HCT116 (cell line): Measurements from ENCODE around the gene GRIN2C. TPM values are rescaled to one million over a fixed set of nuclear protein-coding genes. Genes with fewer than 3 reads are reported as not detected.

Source experiments
- ATAC-seq: fragments of 200-7000 bp; cut with Tn5 transposase; 2 replicates; pipeline ENCODE4 v1.9.1; 2020; ENCODE audit warnings: mild to moderate bottlenecking, moderate library complexity
- BruUV-seq: library from RNA; stranded (reverse); fragments of 400-500 nt; replicated peaks from 2 replicates; lab custom pipeline; 2021; lab: Mats Ljungman, UMichigan
- CTCF ChIA-PET: fragments of 300-600 bp; sonication (Branson Sonifier 250); formaldehyde crosslinking; loops from one replicate; lab custom pipeline; 2021; ENCODE audit warnings: antibody characterized with exemption; lab: Charles Lee
- POLR2A ChIA-PET: fragments of 300-600, 350-600 bp; sonication (Branson Sonifier 250); formaldehyde crosslinking; loops from one replicate; lab custom pipeline; 2021; ENCODE audit warnings: antibody characterized with exemption; lab: Charles Lee
- RAD21 ChIA-PET, 2 experiments: fragments of 300-600 bp; sonication (Branson Sonifier 250); formaldehyde crosslinking; loops; one replicate each; lab custom pipeline; 2023; ENCODE audit warnings: low total read pairs in 2 of 2; ENCODE audit not compliant: uncharacterized antibody in 2 of 2, unreplicated experiment in 2 of 2, low non-redundant PET in 1 of 2; lab: Charles Lee
- DNase-seq: peaks from one replicate; pipeline ENCODE4 v3.0.0-alpha.2; 2010; ENCODE audit warnings: low read depth, low spot score
- H2AFZ ChIP-seq: fragments of 200-600 bp; shearing (Covaris generic), sonication (generic); 2 replicates; pipeline ENCODE4 v1.6.1; 2017; ENCODE audit warnings: low read depth, mixed run types, mixed read lengths, antibody characterized with exemption, low read length; ENCODE audit not compliant: poor library complexity, severe bottlenecking
- H3K27ac ChIP-seq: 2 replicates; pipeline ENCODE4 v1.5.1; 2012; ENCODE audit warnings: low read depth, low read length
- H3K27me3 ChIP-seq: fragments of 200-600 bp; sonication (generic); 2 replicates; pipeline ENCODE4 v1.6.1; 2016; ENCODE audit warnings: mixed run types, low read length, mixed read lengths; ENCODE audit not compliant: insufficient read depth
- H3K36me3 ChIP-seq, 2 experiments: fragments of 200-500 bp in 1 of 2; fragments of 200-600 bp in 1 of 2; sonication (Bioruptor generic) in 1 of 2; sonication (generic) in 1 of 2; 2 replicates each; pipeline versions ENCODE4 v1.5.1 to v1.6.1; 2014 to 2016; ENCODE audit warnings: low read length in 2 of 2, inconsistent platforms in 1 of 2, mixed read lengths in 1 of 2, mixed run types in 1 of 2; ENCODE audit not compliant: insufficient read depth in 2 of 2, control insufficient read depth in 1 of 2
- H3K4me1 ChIP-seq, 2 experiments: fragments of 200-600 bp in 1 of 2; sonication (generic) in 1 of 2; 2 replicates each; pipeline versions ENCODE4 v1.5.1 to v1.6.1; 2012 to 2017; ENCODE audit warnings: low read length in 2 of 2, inconsistent platforms in 1 of 2, mild to moderate bottlenecking in 1 of 2, mixed read lengths in 1 of 2, mixed run types in 1 of 2, moderate library complexity in 1 of 2; ENCODE audit not compliant: insufficient read depth in 2 of 2, control insufficient read depth in 1 of 2
- H3K4me2 ChIP-seq: fragments of 200-600 bp; sonication (generic); 2 replicates; pipeline ENCODE4 v1.6.1; 2017; ENCODE audit warnings: mixed run types, low read length, mixed read lengths
- H3K4me3 ChIP-seq, 2 experiments: fragments of 200-600 bp in 1 of 2; sonication (generic) in 1 of 2; replicated peaks in 1 of 2; 2 replicates each; pipeline ENCODE4 v1.5.1; 2011 to 2016; ENCODE audit warnings: low read length in 2 of 2, control low read depth in 1 of 2, low read depth in 1 of 2, mild to moderate bottlenecking in 1 of 2, mixed read lengths in 1 of 2, mixed run types in 1 of 2
- H3K79me2 ChIP-seq: fragments of 200-600 bp; sonication (generic); 2 replicates; pipeline ENCODE4 v1.6.1; 2017; ENCODE audit warnings: mild to moderate bottlenecking, mixed run types, low read length, moderate library complexity, mixed read lengths; ENCODE audit not compliant: insufficient read depth
- H3K9ac ChIP-seq: fragments of 200-600 bp; sonication (generic); 2 replicates; pipeline ENCODE4 v1.6.1; 2016; ENCODE audit warnings: low read length, mixed read lengths
- H3K9me2 ChIP-seq: fragments of 200-600 bp; sonication (generic), shearing (Covaris generic); 2 replicates; pipeline ENCODE4 v1.6.1; 2017; ENCODE audit warnings: mixed run types, mild to moderate bottlenecking, moderate library complexity; ENCODE audit not compliant: insufficient read depth
- H3K9me3 ChIP-seq, 2 experiments: fragments of 200-500 bp in 1 of 2; fragments of 200-600 bp in 1 of 2; sonication (Bioruptor generic) in 1 of 2; sonication (generic) in 1 of 2; 2 replicates each; pipeline ENCODE4 v1.6.1; 2014 to 2017; ENCODE audit warnings: low read length in 2 of 2, mixed read lengths in 2 of 2, inconsistent platforms in 1 of 2, low read depth in 1 of 2, mild to moderate bottlenecking in 1 of 2, mixed run types in 1 of 2, moderate library complexity in 1 of 2; ENCODE audit not compliant: control insufficient read depth in 1 of 2, insufficient read depth in 1 of 2
- H4K20me1 ChIP-seq: fragments of 200-600 bp; sonication (generic), shearing (Covaris generic); 2 replicates; pipeline ENCODE4 v1.6.1; 2017; ENCODE audit warnings: mixed run types, mild to moderate bottlenecking, moderate library complexity; ENCODE audit not compliant: insufficient read depth
- CBX3 ChIP-seq: IDR thresholded peaks from 2 replicates; pipeline ENCODE4 v1.6.1; 2012; ENCODE audit warnings: low read depth
- CEBPB ChIP-seq: IDR thresholded peaks from 2 replicates; pipeline ENCODE4 v1.6.1; 2012; ENCODE audit warnings: low read depth
- CTCF ChIP-seq, 3 experiments: fragments of 200-600 bp in 1 of 3; sonication (generic) in 1 of 3; IDR thresholded peaks in 2 of 3; conservative IDR thresholded peaks in 1 of 3; 2 replicates each; pipeline ENCODE4 v1.5.1; 2012 to 2017; ENCODE audit warnings: low read depth in 2 of 3, low read length in 2 of 3, antibody characterized with exemption in 1 of 3, borderline replicate concordance in 1 of 3, control low read depth in 1 of 3, mild to moderate bottlenecking in 1 of 3, mixed read lengths in 1 of 3, mixed run types in 1 of 3, moderate library complexity in 1 of 3; ENCODE audit not compliant: insufficient read depth in 1 of 3
- EGR1 ChIP-seq: IDR thresholded peaks from 2 replicates; pipeline ENCODE4 v1.6.1; 2012; ENCODE audit warnings: low read depth
- ELF1 ChIP-seq: IDR thresholded peaks from 2 replicates; pipeline ENCODE4 v1.6.1; 2012; ENCODE audit warnings: low read depth, borderline replicate concordance
- EZH2 ChIP-seq: fragments of 200-600 bp; sonication (generic); IDR thresholded peaks from 2 replicates; pipeline ENCODE4 v1.6.1; 2017; ENCODE audit warnings: antibody characterized with exemption, mixed run types
- EZH2phosphoT487 ChIP-seq: fragments of 200-600 bp; IDR thresholded peaks from 2 replicates; pipeline ENCODE4 v1.6.1; 2018; ENCODE audit warnings: antibody characterized with exemption, borderline replicate concordance
- FOSL1 ChIP-seq: IDR thresholded peaks from 2 replicates; pipeline ENCODE4 v1.6.1; 2012; ENCODE audit warnings: low read depth
- JUND ChIP-seq: IDR thresholded peaks from 2 replicates; pipeline ENCODE4 v1.6.1; 2012
- POLR2A ChIP-seq: IDR thresholded peaks from 2 replicates; pipeline ENCODE4 v1.7.0; 2011; ENCODE audit warnings: borderline replicate concordance; ENCODE audit not compliant: insufficient read depth, insufficient read length; ENCODE audit errors: extremely low read depth
- POLR2AphosphoS5 ChIP-seq: IDR thresholded peaks from 2 replicates; pipeline ENCODE4 v1.6.1; 2011; ENCODE audit warnings: mild to moderate bottlenecking, low read depth, low read length, moderate library complexity
- RAD21 ChIP-seq: IDR thresholded peaks from 2 replicates; pipeline ENCODE4 v1.6.1; 2012; ENCODE audit warnings: low read depth, mild to moderate bottlenecking
- SIN3A ChIP-seq: IDR thresholded peaks from 2 replicates; pipeline ENCODE4 v1.6.1; 2012; ENCODE audit warnings: low read depth
- SP1 ChIP-seq: IDR thresholded peaks from 2 replicates; pipeline ENCODE4 v1.6.1; 2012; ENCODE audit warnings: low read depth
- SRF ChIP-seq: IDR thresholded peaks from 2 replicates; pipeline ENCODE4 v1.6.1; 2012; ENCODE audit warnings: low read depth
- TCF7L2 ChIP-seq: IDR thresholded peaks from 2 replicates; pipeline ENCODE4 v1.7.0; 2011; ENCODE audit warnings: borderline replicate concordance, inconsistent platforms; ENCODE audit not compliant: insufficient read depth, insufficient read length; ENCODE audit errors: extremely low read depth
- YY1 ChIP-seq: IDR thresholded peaks from 2 replicates; pipeline ENCODE4 v1.6.1; 2011; ENCODE audit warnings: low read length, low read depth, moderate library complexity, mild to moderate bottlenecking; ENCODE audit not compliant: insufficient replicate concordance; ENCODE audit errors: extremely low read depth
- ZFX ChIP-seq: fragments of 450-650 bp; IDR thresholded peaks from 2 replicates; pipeline ENCODE4 v1.6.1; 2017
- ZNF274 ChIP-seq: fragments of 200-500 bp; sonication (Bioruptor generic); IDR thresholded peaks from 2 replicates; pipeline ENCODE4 v1.6.1; 2014; ENCODE audit warnings: mild to moderate bottlenecking, low read depth, low read length, inconsistent platforms
- intact Hi-C: fragments of 100-400 bp; cut with micrococcal nuclease; formaldehyde crosslinking; loops from 2 replicates; pipeline ENCODE4 v1.10.0; 2022
- total RNA-seq: library from RNA; stranded (reverse); gene quantifications from one replicate; pipeline ENCODE4 v1.2.1, GENCODE V29; 2021; ENCODE audit not compliant: unreplicated experiment
- TF ChIP-seq, protein P1 (sequence below): IDR thresholded peaks from 2 replicates; pipeline ENCODE4 v1.6.1; 2012

Gene GRIN2C
- total RNA-seq, 1 experiment from 2014 or later = 2.2 TPM

GRCh38 chr17:74892013-74892841, 32.5 kb upstream of the GRIN2C start:
- no peaks in the 10 kb centered on the region for H3K4me1 ChIP-seq
- ChIA-PET RAD21 (no interaction called here), POLR2A (no interaction called here), CTCF (no interaction called here)
- DNase-seq (no peak), ATAC-seq (peak; percentile 58; the same call in 1 of the 2 replicates)
- H3K27ac ChIP-seq = no peak overlapping the region; the same call in 1 of the 2 replicates
- no peak overlapping the region for H2AFZ ChIP-seq
- no peaks in the 10 kb centered on the region for H3K36me3 ChIP-seq
- intact Hi-C loops = no loop called here
- H3K4me2 ChIP-seq = no peak overlapping the region
- H3K4me3 ChIP-seq = no peak overlapping the region
- no peak overlapping the region for H3K9ac ChIP-seq
- H4K20me1 ChIP-seq = no peaks in the 10 kb centered on the region
- no peaks in the 10 kb centered on the region for H3K79me2 ChIP-seq
- H3K27me3 ChIP-seq = peaks cover 6% of the 10 kb centered on the region; the same call in 1 of the 2 replicates
- no peak for TF ChIP-seq ZNF274
- TF ChIP-seq CTCF (IDR thresholded peaks at IDR 0.05 in 2 of 3, conservative IDR thresholded peaks at IDR 0.05 in 1 of 3; ENCODE audit: borderline replicate concordance in 1 of 3, insufficient read depth in 1 of 3, low read depth in 2 of 3, low read length in 2 of 3) = peak in 1 of 3 experiments; percentile 39; a peak in 2 of 6 replicates
- H3K9me3 ChIP-seq = no peaks in the 10 kb centered on the region
- BruUV-seq = no TSS peak
- H3K9me2 ChIP-seq = no peaks in the 10 kb centered on the region

DNA sequence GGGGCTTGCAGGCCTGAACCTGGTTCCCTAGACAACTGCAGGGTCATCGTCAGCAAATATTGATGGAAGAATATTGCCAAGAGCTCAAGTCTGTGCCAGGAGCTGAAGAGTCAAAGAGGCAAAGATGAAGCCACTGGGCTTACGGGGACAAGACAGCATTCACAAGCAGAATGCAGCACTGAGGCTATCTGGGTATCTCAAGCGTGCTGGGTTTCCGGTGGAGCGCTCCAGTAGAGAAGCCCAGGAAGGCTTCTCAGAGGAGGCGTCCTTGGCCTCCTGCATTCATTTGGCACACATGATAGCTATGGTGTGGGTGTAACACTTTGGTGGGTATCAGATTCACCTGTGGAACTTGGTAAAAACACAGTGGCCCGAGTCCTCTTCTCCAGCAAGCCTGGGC, 30.9 kb upstream of the GRIN2C start:
- ChIA-PET RAD21 (no interaction called here), CTCF (no interaction called here), POLR2A (interaction anchor here (1.0 kb wide), 1 partner anchor 17 kb away, joined by 5 read pairs; the partner anchor contains the start of gene FDXR)
- BruUV-seq = no TSS peak
- Histone ChIP-seq H3K4me3 (no peak overlapping the region), H3K9ac (no peak overlapping the region), H2AFZ (no peak overlapping the region), H3K9me3 (no peaks in the 10 kb centered on the region), H3K36me3 (no peaks in the 10 kb centered on the region), H3K27me3 (no peaks in the 10 kb centered on the region), H3K9me2 (no peaks in the 10 kb centered on the region), H3K4me1 (no peaks in the 10 kb centered on the region), H3K27ac (no peak overlapping the region), H4K20me1 (no peaks in the 10 kb centered on the region), H3K79me2 (no peaks in the 10 kb centered on the region), H3K4me2 (no peak overlapping the region)
- intact Hi-C loops = no loop called here
- DNase-seq (no peak), ATAC-seq (no peak)
- TF ChIP-seq SP1 (no peak), CEBPB (no peak), ZFX (no peak), SRF (no peak), YY1 (no peak), ZNF274 (no peak), POLR2A (no peak), RAD21 (no peak), POLR2AphosphoS5 (no peak), TCF7L2 (no peak), EZH2phosphoT487 (no peak), JUND (no peak), EZH2 (no peak), ELF1 (no peak), FOSL1 (no peak), EGR1 (no peak), SIN3A (no peak), CBX3 (no peak)
- TF ChIP-seq, protein P1, sequence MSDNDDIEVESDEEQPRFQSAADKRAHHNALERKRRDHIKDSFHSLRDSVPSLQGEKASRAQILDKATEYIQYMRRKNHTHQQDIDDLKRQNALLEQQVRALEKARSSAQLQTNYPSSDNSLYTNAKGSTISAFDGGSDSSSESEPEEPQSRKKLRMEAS = no peak
